Stimulated activated memory B cell treated with anti-CD40 and anti-IgM and Interleukin-4, amounts not matched to agents 10 μg/mL and 1 μg/mL and 100 μg/mL, for 72 hours (primary cell): ENCODE results near the gene CRB1.
"Not testable (repeated sequence)": the region's sequence is repeated elsewhere in the genome, so short reads cannot be mapped to it uniquely, and the experiment has no call there.

Experiments
- ATAC-seq: fragments of 150-1000 bp; cut with Tn5 transposase; 2 replicates; pipeline ENCODE4 v1.10.0; 2021
- H3K27ac Mint-ChIP-seq: one replicate; pipeline ENCODE4 v1.8.0; 2022; ENCODE audit warnings: mild to moderate bottlenecking, mixed read lengths
- H3K27me3 Mint-ChIP-seq: one replicate; pipeline ENCODE4 v1.8.0; 2022; ENCODE audit warnings: mixed read lengths
- H3K36me3 Mint-ChIP-seq: one replicate; pipeline ENCODE4 v1.8.0; 2022; ENCODE audit warnings: mixed read lengths
- H3K4me1 Mint-ChIP-seq: one replicate; pipeline ENCODE4 v1.8.0; 2022; ENCODE audit warnings: mixed read lengths
- H3K4me3 Mint-ChIP-seq: one replicate; pipeline ENCODE4 v1.8.0; 2022; ENCODE audit warnings: mild to moderate bottlenecking, moderate library complexity, mixed read lengths
- H3K9me3 Mint-ChIP-seq: one replicate; pipeline ENCODE4 v1.8.0; 2022; ENCODE audit warnings: mixed read lengths

Gene CRB1

DNA sequence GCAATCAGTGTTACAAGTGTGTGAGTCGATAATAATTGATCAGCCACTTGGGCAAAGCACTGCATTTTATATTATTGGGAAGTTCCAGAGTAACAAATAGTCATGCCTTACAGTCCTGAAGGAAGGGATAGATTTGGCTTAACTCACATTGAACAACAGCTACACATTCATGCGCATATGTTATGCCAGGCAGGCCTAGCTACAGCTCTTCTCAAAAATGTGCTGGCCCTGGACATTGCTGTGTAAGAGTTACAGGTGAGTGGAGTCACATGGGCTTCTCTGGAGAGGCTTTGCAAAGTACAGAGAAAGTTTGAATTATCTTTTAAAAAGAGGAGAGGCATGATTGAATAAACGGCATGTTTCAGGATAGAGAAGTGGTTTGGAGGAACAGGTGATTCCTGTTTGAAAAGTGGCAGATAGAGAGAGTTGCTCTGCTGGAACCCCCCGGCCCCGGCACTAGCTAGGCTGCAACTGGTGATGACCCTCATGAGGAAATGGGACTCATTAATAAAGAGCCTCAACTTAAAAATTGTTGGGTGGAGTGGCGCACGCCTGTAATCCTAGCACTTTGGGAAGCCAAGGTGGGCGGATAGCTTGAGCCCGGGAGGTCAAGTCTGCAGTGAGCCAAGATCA is 200.6 kb downstream of the CRB1 start:
- Mint-ChIP-seq H3K36me3 (no peaks in the 10 kb centered on the region), H3K27me3 (peaks cover 13% of the 10 kb centered on the region), H3K4me1 (peaks cover 6% of the 10 kb centered on the region), H3K4me3 (no peak overlapping the region), H3K9me3 (no peaks in the 10 kb centered on the region), H3K27ac (no peak overlapping the region)
- ATAC-seq, result no peak

DNA sequence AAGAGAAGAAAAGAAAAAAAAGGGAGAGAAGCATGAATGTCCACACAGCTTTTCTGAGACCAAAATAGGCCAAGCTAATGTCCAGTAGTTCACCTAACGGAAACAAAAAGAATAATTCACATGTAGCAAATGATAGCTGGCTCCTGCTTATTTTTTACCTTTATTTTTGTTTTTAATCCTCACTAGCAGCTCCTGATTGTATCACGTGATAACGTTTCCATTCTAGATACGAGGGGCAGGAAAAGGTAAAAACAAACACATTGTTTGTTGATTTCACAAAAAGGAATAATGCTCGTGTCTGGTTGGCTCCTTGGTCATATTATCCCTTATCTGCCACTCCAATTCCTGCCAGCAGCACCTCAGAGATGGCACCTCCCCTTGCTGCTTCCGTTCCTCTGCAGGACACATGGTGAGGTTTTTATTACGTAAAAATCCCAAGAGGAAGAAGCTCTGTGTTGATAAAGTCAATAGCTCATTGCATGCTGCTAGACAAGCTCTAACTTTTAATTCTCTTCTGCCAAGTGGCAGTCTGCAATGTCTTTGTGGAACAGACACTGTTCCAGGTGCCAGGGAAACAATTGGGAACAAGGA is 201.7 kb downstream of the CRB1 start:
- Mint-ChIP-seq H3K27ac (no peak overlapping the region), H3K27me3 (peaks cover 13% of the 10 kb centered on the region), H3K36me3 (no peaks in the 10 kb centered on the region), H3K4me3 (no peak overlapping the region), H3K9me3 (no peaks in the 10 kb centered on the region), H3K4me1 (peaks cover 6% of the 10 kb centered on the region)
- no peak for ATAC-seq

DNA sequence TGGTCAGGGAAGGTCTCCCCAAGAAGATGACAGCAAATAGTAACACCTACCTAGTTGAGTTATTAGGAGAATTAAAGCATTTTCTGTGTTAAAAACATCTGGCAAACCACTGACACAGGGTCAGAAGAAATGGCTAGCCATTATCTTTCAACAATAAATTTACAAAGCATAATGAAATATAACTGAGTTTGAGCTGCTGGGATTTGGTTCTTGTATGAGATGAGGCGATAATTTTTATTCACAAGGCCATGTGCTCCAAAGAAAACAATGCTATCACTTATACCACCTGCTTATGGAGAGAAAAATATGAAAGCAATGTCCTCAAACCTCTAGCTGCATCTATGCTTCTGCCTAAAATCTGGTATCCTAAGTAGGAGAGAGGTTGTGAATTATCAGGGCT is 202.3 kb downstream of the CRB1 start:
- ATAC-seq, result no peak
- Mint-ChIP-seq H3K4me3 (no peak overlapping the region), H3K27me3 (peaks cover 13% of the 10 kb centered on the region), H3K36me3 (no peaks in the 10 kb centered on the region), H3K9me3 (no peaks in the 10 kb centered on the region), H3K27ac (no peak overlapping the region), H3K4me1 (peaks cover 6% of the 10 kb centered on the region)

DNA sequence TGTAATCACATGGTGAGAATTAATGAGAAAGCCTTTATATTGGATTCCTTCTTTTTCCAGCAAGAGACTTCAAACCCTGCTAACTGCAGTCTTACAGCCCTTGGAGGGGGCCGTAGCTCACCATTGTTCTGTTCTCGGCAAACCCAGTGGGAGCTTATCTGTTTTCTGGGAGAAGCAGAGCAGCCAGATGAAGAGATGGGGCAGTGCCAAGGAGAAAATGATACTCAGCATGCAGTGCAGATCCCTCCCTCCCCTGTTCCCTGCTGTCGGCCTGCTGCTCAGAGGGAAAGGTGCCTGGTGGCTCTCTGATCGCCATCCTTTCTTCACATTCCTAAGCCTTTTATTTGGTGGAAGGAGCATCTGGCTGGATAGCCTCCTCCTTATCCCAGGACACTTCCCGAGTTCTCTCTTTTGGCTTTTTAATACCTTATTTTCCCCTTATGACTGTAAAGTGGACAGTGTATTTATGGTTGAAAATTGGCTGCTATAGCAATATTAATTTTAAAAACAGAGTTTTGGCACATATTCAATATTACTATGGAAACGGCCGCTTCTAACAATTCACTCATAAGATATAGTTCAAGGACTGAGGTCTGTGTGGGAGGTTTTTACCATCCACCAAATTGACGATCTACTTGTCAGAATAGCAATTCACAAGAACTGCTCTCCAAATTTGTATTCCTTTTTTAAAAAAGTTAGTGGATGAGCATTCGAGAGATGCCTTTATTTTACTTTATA is 203.4 kb downstream of the CRB1 start:
- no peak overlapping the region for H3K4me3 Mint-ChIP-seq
- H3K9me3 Mint-ChIP-seq, result no peaks in the 10 kb centered on the region
- peaks cover 13% of the 10 kb centered on the region for H3K27me3 Mint-ChIP-seq
- H3K36me3 Mint-ChIP-seq, result no peaks in the 10 kb centered on the region
- no peak for ATAC-seq
- peaks cover 6% of the 10 kb centered on the region for H3K4me1 Mint-ChIP-seq
- no peak overlapping the region for H3K27ac Mint-ChIP-seq

DNA sequence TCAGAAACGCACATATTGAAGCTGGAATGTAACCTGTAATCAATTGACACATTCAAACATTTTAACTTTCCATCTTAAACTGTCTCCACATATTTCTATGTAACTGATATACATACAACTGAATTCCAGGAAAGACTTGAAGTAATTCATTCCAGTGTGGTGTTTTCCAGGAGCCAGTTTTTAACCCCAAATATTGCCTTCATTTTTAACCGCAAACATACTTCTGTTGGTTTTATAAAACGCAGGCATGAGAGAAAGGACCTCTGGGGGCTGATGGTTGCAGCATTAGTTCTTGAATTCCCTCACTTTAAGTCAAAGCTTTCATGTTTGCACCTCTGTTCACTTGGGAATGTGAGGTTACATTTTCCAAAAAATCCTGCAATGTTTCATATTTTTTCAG is 204.1 kb downstream of the CRB1 start:
- no peak for ATAC-seq
- Mint-ChIP-seq H3K27me3 (peaks cover 13% of the 10 kb centered on the region), H3K36me3 (no peaks in the 10 kb centered on the region), H3K4me3 (no peak overlapping the region), H3K4me1 (peaks cover 6% of the 10 kb centered on the region), H3K27ac (no peak overlapping the region), H3K9me3 (no peaks in the 10 kb centered on the region)

DNA sequence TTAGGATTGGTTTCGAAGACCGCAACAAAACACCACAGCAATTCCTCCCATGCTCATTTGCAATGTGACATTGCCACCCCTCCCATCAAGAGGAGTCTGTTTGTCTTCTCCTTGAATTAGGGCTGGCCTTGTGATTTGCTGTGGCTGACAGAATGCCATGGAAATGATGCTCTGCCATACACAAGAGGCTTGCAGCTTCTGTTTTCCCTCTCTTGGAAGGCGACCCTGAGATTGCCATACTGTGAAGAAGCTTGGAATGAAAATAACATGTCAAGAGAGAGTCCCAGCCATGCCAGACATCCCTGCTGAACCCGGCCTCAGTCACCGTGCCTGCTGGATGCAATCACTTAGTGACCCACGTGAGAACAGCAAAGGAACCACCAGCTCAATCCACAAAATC is 212.4 kb downstream of the CRB1 start:
- peaks cover 6% of the 10 kb centered on the region for H3K27me3 Mint-ChIP-seq
- no peak overlapping the region for H3K27ac Mint-ChIP-seq
- no peaks in the 10 kb centered on the region for H3K36me3 Mint-ChIP-seq
- no peak for ATAC-seq
- H3K4me1 Mint-ChIP-seq, result no peaks in the 10 kb centered on the region
- no peak overlapping the region for H3K4me3 Mint-ChIP-seq
- no peaks in the 10 kb centered on the region for H3K9me3 Mint-ChIP-seq

DNA sequence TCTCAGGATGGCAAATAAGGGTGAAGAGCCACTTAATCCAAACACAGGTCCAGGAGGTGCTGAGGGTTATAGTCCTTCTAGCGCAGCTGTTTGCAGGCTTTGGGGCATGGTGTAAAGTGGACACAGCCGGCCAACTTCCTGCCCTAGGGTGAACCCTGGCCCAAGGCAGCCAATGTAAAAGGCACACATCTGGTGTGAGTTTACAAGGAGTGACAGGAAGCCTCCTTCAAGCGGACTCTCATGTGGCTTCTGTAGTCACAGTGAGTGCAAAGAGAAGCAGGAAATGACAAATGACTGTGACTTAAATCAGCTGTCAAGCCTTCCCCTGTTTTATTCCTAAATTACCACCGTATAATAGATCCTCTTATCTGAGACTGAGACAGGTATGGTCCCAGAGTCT is 213.0 kb downstream of the CRB1 start:
- Mint-ChIP-seq H3K4me1 (no peaks in the 10 kb centered on the region), H3K4me3 (no peak overlapping the region), H3K27me3 (peaks cover 12% of the 10 kb centered on the region), H3K27ac (no peak overlapping the region), H3K9me3 (no peaks in the 10 kb centered on the region), H3K36me3 (no peaks in the 10 kb centered on the region)
- peak; percentile 42 for ATAC-seq

DNA sequence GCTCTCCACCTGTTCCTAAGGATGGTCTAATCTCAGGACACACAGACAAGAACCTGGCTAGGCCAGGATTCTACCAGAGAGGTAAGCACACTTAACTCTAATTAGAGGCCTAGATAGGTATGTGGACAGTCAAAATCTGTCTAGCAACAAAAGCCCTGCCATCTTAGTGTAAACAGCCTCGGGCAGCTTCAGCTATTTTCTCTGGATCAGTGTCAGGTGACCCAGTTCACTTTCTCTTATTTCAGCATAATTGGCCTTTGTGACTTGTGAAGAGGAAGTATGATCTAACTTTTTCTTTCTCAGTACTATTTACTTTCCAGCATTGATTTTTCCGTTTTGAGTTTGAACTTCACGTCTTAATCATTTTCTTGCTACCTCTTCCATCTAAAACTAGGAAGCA is 217.7 kb downstream of the CRB1 start:
- Mint-ChIP-seq H3K9me3 (peaks cover 8% of the 10 kb centered on the region), H3K36me3 (no peaks in the 10 kb centered on the region), H3K4me1 (no peaks in the 10 kb centered on the region), H3K4me3 (no peak overlapping the region), H3K27ac (no peak overlapping the region), H3K27me3 (peaks cover 53% of the 10 kb centered on the region)
- ATAC-seq, result no peak

DNA sequence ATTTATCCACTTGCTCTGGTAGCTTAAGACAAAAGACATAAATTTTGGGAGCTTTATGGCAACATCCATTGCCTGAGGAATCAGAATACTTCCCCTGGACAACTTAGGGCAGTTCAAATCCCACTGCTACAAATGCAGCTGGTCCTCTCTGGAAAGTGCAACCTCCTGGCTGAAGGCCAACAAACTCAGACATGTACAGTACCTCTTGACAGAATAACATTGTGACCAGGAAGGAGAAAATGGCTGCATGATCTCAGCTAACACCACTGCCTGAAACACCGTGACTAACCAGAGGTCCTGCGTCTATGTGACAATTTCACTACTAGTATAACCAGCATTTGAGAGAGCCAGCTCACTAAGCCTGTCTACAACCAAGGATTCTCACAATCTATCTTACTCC is 218.9 kb downstream of the CRB1 start:
- Mint-ChIP-seq H3K27me3 (peaks cover 55% of the 10 kb centered on the region), H3K4me1 (no peaks in the 10 kb centered on the region), H3K36me3 (no peaks in the 10 kb centered on the region), H3K4me3 (no peak overlapping the region), H3K9me3 (peaks cover 8% of the 10 kb centered on the region), H3K27ac (no peak overlapping the region)
- no peak for ATAC-seq

DNA sequence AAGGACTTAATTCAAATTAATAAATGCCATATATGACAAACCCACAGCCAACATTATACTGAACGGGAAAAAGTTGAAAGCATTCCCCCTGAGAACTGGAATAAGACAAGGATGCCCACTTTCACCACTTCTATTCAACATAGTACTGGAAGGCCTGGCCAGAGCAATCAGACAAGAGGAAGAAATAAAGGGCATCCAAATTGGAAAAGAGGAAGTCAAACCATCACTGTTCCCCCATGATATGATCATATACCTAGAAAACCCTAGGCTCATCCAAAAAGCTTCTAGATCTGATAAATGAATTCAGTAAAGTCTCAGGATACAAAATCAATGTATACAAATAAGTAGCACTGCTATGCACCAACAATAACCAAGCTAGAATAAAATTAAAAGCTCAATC is 223.5 kb downstream of the CRB1 start:
- H3K36me3 Mint-ChIP-seq, H3K27ac Mint-ChIP-seq, H3K4me3 Mint-ChIP-seq, ATAC-seq, H3K9me3 Mint-ChIP-seq, H3K4me1 Mint-ChIP-seq: not testable (repeated sequence)
- peaks cover 43% of the 10 kb centered on the region for H3K27me3 Mint-ChIP-seq

DNA sequence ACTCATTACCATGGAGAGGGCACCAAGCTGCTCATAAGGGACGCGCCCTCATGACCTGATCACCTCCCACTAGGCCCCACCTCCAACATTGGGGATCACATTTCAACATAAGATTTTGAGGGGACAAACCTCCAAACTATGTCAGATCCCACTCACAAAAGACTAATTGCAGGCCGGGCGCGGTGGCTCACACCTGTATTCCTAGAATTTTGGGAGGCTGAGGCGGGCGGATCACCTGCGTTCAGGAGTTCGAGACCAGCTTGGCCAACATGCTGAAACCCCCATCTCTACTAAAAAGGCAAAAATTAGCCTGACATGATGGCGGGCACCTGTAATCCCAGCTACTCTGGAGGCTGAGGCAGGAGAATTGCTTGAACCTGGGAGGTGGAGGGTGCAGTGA is 228.7 kb downstream of the CRB1 start:
- ATAC-seq, result no peak
- Mint-ChIP-seq H3K27me3 (no peaks in the 10 kb centered on the region), H3K4me1 (no peaks in the 10 kb centered on the region), H3K36me3 (no peaks in the 10 kb centered on the region), H3K27ac (no peak overlapping the region), H3K4me3 (no peak overlapping the region), H3K9me3 (no peaks in the 10 kb centered on the region)

DNA sequence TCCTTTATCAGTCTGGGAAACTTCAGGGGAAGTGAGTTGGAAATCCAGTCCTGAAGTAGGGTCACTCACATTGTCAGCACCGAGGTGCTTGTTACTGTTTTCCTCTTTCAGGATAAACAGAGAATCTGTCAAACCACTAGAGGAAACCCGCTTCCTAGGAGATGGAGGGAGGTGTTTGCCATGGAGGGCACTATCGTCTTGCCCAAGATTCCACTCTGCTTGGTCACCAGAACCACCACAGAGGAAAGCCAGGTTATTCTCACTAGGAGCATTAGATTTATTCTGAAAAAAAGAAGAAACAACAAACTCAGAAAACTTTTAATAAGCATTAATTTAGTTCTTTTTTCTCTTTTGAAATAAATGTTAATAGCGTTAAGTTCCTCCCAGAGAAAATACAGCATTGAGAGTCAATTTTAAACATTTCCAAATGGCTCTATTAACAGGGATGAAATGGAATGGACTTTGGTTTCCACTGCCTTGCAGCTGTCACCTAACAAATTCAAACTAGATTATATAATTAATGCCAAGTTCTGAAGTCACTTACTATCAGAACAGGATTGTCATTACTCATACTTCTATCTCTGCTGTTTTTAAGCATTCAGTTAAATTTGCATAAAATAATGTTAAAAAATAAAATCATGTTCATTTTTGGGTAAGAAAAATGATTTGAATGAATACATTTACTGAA is 242.8 kb downstream of the CRB1 start:
- Mint-ChIP-seq H3K9me3 (no peaks in the 10 kb centered on the region), H3K4me1 (no peaks in the 10 kb centered on the region), H3K27me3 (no peaks in the 10 kb centered on the region), H3K4me3 (no peak overlapping the region), H3K36me3 (peaks cover 20% of the 10 kb centered on the region), H3K27ac (no peak overlapping the region)
- ATAC-seq, result no peak

DNA sequence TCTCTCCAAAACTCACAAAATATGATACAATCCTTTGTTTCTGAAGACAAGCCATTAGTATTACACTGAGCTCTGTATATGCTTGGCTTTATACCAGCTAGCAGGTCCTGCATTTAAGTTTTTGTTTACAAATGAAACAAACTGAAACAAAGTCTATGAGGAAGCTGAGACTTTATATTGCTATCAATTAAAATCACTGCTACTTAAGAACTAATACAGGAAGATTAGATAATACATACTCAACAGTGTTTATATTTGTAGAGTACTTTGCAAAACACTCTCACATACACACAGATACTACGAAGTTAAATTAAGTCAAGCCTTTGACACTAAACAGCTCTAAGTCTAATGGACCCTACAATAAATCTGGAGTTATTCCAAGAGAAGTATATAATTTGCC is 247.4 kb downstream of the CRB1 start:
- Mint-ChIP-seq H3K36me3 (peaks cover 11% of the 10 kb centered on the region), H3K27me3 (no peaks in the 10 kb centered on the region)

DNA sequence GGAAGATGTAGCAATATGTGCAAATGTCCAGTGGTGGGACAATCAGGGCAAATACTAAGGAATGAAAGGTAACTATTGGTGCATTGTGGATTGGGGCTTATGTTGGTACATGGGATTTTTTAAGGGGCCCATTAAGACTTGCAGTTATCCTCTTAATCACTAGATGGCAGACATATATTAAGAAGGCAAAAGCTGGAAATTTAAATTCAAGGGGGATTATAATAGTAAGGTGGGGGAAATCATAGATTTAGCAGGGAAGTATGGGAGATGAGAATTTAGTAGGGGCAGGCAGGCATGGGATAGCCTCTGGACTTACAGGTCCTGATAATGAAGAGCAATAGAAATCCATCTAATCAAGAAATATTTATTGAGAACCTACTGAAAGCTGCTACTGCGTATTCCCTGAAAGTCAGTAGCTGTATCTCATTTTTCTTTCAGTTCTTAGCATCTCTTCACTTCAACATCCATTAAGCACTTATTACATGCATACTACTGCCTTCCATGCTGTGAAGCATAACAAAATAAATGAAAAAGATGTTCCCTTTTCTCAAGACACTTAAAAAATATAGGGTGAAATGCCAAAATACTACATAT is 251.8 kb downstream of the CRB1 start:
- no peaks in the 10 kb centered on the region for H3K27me3 Mint-ChIP-seq
- H3K27ac Mint-ChIP-seq, result no peak overlapping the region
- ATAC-seq, result no peak
- H3K4me1 Mint-ChIP-seq, result no peaks in the 10 kb centered on the region
- no peak overlapping the region for H3K4me3 Mint-ChIP-seq
- H3K36me3 Mint-ChIP-seq, result peaks cover 6% of the 10 kb centered on the region
- H3K9me3 Mint-ChIP-seq, result no peaks in the 10 kb centered on the region

More for the DNA sequence above, 247.4 kb downstream of the CRB1 start:
- Mint-ChIP-seq H3K9me3 (no peaks in the 10 kb centered on the region), H3K27ac (no peak overlapping the region), H3K4me1 (no peaks in the 10 kb centered on the region), H3K4me3 (no peak overlapping the region)
- ATAC-seq, result no peak

DNA sequence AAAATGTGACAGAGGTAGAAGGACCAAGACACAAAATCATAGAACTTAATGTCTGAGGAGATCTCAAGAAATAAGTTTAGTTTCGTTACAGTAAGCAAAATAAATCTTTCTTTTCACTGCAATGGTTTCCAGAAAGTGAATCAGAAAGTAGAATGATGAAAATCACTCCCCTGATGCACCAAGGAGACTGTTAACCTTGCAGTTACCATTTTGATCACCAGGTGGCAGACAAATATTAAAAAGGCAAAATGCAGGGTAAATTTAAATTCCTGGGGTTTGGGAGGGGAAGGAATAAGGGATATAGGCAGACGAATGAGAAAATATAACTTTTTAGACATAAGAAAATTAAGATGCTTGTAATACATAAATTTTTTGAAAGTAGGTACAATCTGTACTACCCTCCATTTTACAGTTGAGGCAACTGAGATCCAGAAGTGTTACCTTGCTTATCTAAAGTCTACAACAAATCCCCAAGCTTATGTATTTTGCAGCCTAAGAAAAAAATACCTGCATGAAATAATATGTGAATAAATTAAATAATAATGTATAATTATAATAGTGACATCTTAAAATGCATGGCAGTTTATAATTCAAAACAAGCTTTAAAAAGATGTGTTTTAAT is 253.2 kb downstream of the CRB1 start:
- no peak overlapping the region for H3K27ac Mint-ChIP-seq
- no peak for ATAC-seq
- H3K27me3 Mint-ChIP-seq, result no peaks in the 10 kb centered on the region
- no peaks in the 10 kb centered on the region for H3K4me1 Mint-ChIP-seq
- H3K36me3 Mint-ChIP-seq, result peaks cover 6% of the 10 kb centered on the region
- no peak overlapping the region for H3K4me3 Mint-ChIP-seq
- no peaks in the 10 kb centered on the region for H3K9me3 Mint-ChIP-seq
